ENCODE measurements around the gene ESRRB.

- no peak for TF ChIP-seq CTCF (IDR thresholded peaks at IDR 0.05; ENCODE audit: low read length)
- no peak for TF ChIP-seq EZH2 (IDR thresholded peaks at IDR 0.05; ENCODE audit: borderline replicate concordance, low read length)
These were observed 174.6 kb downstream of the ESRRB start for GRCh38 chr14:76550534-76550933.

All from OCI-LY1 (cell line).